Hepatocyte (in vitro differentiated cells): ENCODE measurements around the gene GSAP. TPM values are rescaled to one million over a fixed set of nuclear protein-coding genes. Genes with fewer than 3 reads are reported as not detected.

Experiments used
- DNase-seq: peaks from one replicate; pipeline ENCODE4 v3.0.0-alpha.2; 2016; ENCODE audit warnings: low spot score
- H2AFZ ChIP-seq: fragments of 200-600 bp; sonication (generic); 2 replicates; pipeline ENCODE4 v1.6.0; 2016; ENCODE audit warnings: antibody characterized with exemption, mild to moderate bottlenecking
- H3K27ac ChIP-seq: fragments of 200-600 bp; sonication (generic); 2 replicates; pipeline ENCODE4 v1.5.1; 2016; ENCODE audit warnings: mild to moderate bottlenecking
- H3K27me3 ChIP-seq: fragments of 200-600 bp; sonication (generic); 2 replicates; pipeline ENCODE4 v1.6.1; 2016
- H3K36me3 ChIP-seq: fragments of 200-600 bp; sonication (generic); replicated peaks from 2 replicates; pipeline ENCODE4 v1.5.1; 2016; ENCODE audit warnings: low read depth; ENCODE audit not compliant: insufficient read depth
- H3K4me1 ChIP-seq: fragments of 200-600 bp; sonication (generic); 2 replicates; pipeline ENCODE4 v1.5.1; 2016; ENCODE audit warnings: mild to moderate bottlenecking, moderate library complexity; ENCODE audit not compliant: insufficient read depth
- H3K4me2 ChIP-seq: fragments of 200-600 bp; sonication (generic); 2 replicates; pipeline ENCODE4 v1.6.0; 2016
- H3K4me3 ChIP-seq: fragments of 200-600 bp; sonication (generic); 2 replicates; pipeline ENCODE4 v1.5.1; 2016; ENCODE audit warnings: mild to moderate bottlenecking
- H3K79me2 ChIP-seq: fragments of 200-600 bp; sonication (generic); 2 replicates; pipeline ENCODE4 v1.6.0; 2017; ENCODE audit warnings: mild to moderate bottlenecking
- H3K9me2 ChIP-seq: fragments of 200-600 bp; sonication (generic); replicated peaks from 2 replicates; pipeline ENCODE4 v1.6.0; 2017; ENCODE audit warnings: mild to moderate bottlenecking; ENCODE audit not compliant: insufficient read depth
- H3K9me3 ChIP-seq: fragments of 200-600 bp; sonication (generic); 2 replicates; pipeline ENCODE4 v1.5.1; 2016; ENCODE audit warnings: low read depth, mild to moderate bottlenecking
- H4K20me1 ChIP-seq: fragments of 200-600 bp; sonication (generic); 2 replicates; pipeline ENCODE4 v1.6.0; 2016; ENCODE audit warnings: mild to moderate bottlenecking; ENCODE audit not compliant: insufficient read depth, poor library complexity, severe bottlenecking
- EZH2 ChIP-seq: fragments of 200-600 bp; sonication (generic); IDR thresholded peaks from 2 replicates; pipeline ENCODE4 v1.6.1; 2016; ENCODE audit warnings: antibody characterized with exemption, mild to moderate bottlenecking, borderline replicate concordance
- EZH2phosphoT487 ChIP-seq: fragments of 200-600 bp; sonication (generic); IDR thresholded peaks from one replicate; pipeline ENCODE4 v1.6.1; 2018; ENCODE audit warnings: antibody characterized with exemption, mild to moderate bottlenecking, low read depth, moderate library complexity; ENCODE audit not compliant: unreplicated experiment, severe bottlenecking
- WGBS: methylation state at CpG from one replicate; pipeline ENCODE4 v1.1.6; 2016; ENCODE audit warnings: low lambda C conversion rate; ENCODE audit errors: missing lambda C conversion rate; 5-methylcytosine and 5-hydroxymethylcytosine counted together
- polyA plus RNA-seq: library from polyadenylated mRNA; unstranded; fragments of >200 nt; fragmentation: Nextera tagmentation; extraction: Ambion mirVana; gene quantifications from 2 replicates; pipeline ENCODE4 v1.2.1, GENCODE V29; 2016
- total RNA-seq: library from RNA; depleted of rRNA; stranded (reverse); fragments of >200 nt; gene quantifications from 2 replicates; pipeline ENCODE4 v1.2.3, GENCODE V29; 2014
- TF ChIP-seq, protein P1 (sequence below): fragments of 200-600 bp; sonication (generic); IDR thresholded peaks from 2 replicates; pipeline ENCODE4 v1.5.1; 2016; ENCODE audit warnings: antibody characterized with exemption, mild to moderate bottlenecking; ENCODE audit not compliant: poor library complexity

The GSAP gene
- total and polyA plus RNA-seq, 2 experiments from 2014 or later: 9.9 to 11.1 TPM

DNA sequence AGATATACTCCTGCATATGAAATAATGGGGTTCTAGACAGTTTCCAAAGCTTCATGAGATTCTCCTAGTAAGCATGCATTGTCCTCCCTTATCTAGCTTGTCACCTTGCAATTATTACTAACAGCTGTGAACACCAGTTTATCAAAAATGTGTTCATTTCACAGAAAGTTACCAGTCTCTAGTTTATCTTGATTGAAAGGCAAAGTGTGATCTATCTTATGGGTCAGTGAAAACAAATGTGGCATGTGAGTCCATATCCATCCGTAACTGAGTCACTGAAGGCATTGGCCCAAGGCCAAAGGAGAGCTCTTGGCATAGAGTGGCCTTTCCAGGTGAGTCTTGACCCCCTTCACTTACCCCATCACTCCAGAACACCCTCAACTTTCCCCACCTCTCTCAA lies 53.2 kb downstream of the GSAP start:
- no peaks in the 10 kb centered on the region for H3K36me3 ChIP-seq
- no peak overlapping the region for H3K4me3 ChIP-seq
- H3K27ac ChIP-seq: no peak overlapping the region
- no peak overlapping the region for H3K4me2 ChIP-seq
- 74% methylated on average over 1 of the region's 1 CpG for WGBS
- H2AFZ ChIP-seq: no peak overlapping the region
- H3K9me3 ChIP-seq: no peaks in the 10 kb centered on the region
- H3K27me3 ChIP-seq: no peaks in the 10 kb centered on the region
- H4K20me1 ChIP-seq: no peaks in the 10 kb centered on the region
- H3K4me1 ChIP-seq: no peaks in the 10 kb centered on the region
- DNase-seq: no peak
- H3K9me2 ChIP-seq: no peaks in the 10 kb centered on the region
- TF ChIP-seq EZH2 (no peak), EZH2phosphoT487 (no peak)
- TF ChIP-seq, protein P1, sequence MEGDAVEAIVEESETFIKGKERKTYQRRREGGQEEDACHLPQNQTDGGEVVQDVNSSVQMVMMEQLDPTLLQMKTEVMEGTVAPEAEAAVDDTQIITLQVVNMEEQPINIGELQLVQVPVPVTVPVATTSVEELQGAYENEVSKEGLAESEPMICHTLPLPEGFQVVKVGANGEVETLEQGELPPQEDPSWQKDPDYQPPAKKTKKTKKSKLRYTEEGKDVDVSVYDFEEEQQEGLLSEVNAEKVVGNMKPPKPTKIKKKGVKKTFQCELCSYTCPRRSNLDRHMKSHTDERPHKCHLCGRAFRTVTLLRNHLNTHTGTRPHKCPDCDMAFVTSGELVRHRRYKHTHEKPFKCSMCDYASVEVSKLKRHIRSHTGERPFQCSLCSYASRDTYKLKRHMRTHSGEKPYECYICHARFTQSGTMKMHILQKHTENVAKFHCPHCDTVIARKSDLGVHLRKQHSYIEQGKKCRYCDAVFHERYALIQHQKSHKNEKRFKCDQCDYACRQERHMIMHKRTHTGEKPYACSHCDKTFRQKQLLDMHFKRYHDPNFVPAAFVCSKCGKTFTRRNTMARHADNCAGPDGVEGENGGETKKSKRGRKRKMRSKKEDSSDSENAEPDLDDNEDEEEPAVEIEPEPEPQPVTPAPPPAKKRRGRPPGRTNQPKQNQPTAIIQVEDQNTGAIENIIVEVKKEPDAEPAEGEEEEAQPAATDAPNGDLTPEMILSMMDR: no peak
- H3K79me2 ChIP-seq: no peaks in the 10 kb centered on the region

DNA sequence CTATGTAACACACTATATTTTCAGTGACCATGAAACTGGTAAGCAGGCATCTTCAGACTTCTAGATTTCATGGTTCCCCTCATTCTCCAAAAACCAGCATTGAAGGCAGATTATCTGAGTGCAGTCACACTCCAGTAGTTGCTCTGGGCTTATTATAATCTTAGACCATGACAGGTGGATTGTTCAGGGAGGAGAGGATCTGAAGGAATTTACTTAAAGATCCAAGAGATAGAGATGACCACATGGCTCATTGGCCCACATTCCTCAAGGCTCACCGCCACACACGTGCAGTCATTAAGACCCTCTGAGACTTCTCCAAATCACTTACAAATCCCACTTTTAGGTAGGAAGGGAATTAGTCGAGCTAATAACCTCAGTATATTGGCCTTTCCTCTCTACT lies 55.2 kb downstream of the GSAP start:
- 68% methylated on average over 3 of the region's 3 CpGs for WGBS
- Histone ChIP-seq H3K4me3 (no peak overlapping the region), H4K20me1 (no peaks in the 10 kb centered on the region), H3K4me1 (no peaks in the 10 kb centered on the region), H3K9me2 (no peaks in the 10 kb centered on the region), H2AFZ (no peak overlapping the region), H3K27me3 (no peaks in the 10 kb centered on the region), H3K27ac (no peak overlapping the region), H3K4me2 (no peak overlapping the region), H3K79me2 (no peaks in the 10 kb centered on the region), H3K36me3 (no peaks in the 10 kb centered on the region), H3K9me3 (no peaks in the 10 kb centered on the region)
- no peak for TF ChIP-seq EZH2
- TF ChIP-seq EZH2phosphoT487: no peak
- TF ChIP-seq, protein P1: no peak
- no peak for DNase-seq

DNA sequence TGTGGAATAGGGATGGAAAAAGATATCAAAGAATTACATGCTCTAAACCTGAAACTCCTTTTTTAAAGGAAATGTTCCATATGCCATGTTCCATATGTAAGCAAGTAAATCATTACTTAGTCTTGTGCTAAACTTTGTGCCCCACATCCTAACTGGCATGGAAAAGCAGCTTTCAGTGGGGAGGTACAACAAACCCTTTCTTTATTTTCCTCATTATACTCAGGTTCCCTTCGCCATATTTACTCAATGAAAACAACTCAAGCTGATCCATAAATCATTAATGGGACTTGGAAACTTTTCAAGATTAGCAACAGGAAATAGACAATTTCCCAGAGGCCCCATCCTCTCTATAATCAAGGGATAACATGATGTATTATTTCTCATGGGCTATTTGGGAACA lies 56.0 kb downstream of the GSAP start:
- Histone ChIP-seq H3K27me3 (no peaks in the 10 kb centered on the region), H2AFZ (no peak overlapping the region), H4K20me1 (no peaks in the 10 kb centered on the region), H3K9me2 (no peaks in the 10 kb centered on the region), H3K9me3 (no peaks in the 10 kb centered on the region), H3K36me3 (no peaks in the 10 kb centered on the region), H3K4me2 (no peak overlapping the region), H3K79me2 (no peaks in the 10 kb centered on the region), H3K4me1 (no peaks in the 10 kb centered on the region), H3K27ac (no peak overlapping the region), H3K4me3 (no peak overlapping the region)
- WGBS: 59% methylated on average over 1 of the region's 1 CpG
- TF ChIP-seq, protein P1: no peak
- TF ChIP-seq EZH2 (no peak), EZH2phosphoT487 (no peak)
- DNase-seq: no peak

DNA sequence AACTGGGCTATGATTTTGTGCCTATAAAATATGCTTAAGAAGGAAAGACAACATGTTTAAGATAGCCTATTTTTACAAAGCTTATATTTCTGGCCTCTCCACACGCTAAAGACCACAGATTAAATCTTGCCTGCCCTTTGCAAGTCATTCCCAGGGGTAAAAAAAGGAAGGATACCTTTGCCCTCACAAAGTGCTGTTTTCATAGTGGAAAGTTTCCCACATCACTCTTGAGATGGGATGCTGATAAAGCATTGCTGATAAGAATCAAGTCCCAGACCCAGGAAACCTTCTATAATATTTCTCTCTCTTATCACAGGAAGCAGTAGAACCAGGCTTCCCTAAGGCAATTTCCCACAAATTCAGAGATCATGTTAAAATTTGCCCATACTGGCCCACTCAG lies 56.5 kb downstream of the GSAP start:
- H3K79me2 ChIP-seq: no peaks in the 10 kb centered on the region
- no peak overlapping the region for H2AFZ ChIP-seq
- H3K36me3 ChIP-seq: no peaks in the 10 kb centered on the region
- H3K9me2 ChIP-seq: no peaks in the 10 kb centered on the region
- H3K4me3 ChIP-seq: no peak overlapping the region
- H3K4me2 ChIP-seq: no peak overlapping the region
- H3K4me1 ChIP-seq: no peaks in the 10 kb centered on the region
- no peak for TF ChIP-seq EZH2
- TF ChIP-seq, protein P1: no peak
- no peak for TF ChIP-seq EZH2phosphoT487
- DNase-seq: no peak
- no peaks in the 10 kb centered on the region for H4K20me1 ChIP-seq
- 64% methylated on average over 1 of the region's 1 CpG for WGBS
- H3K9me3 ChIP-seq: no peaks in the 10 kb centered on the region
- no peaks in the 10 kb centered on the region for H3K27me3 ChIP-seq
- H3K27ac ChIP-seq: no peak overlapping the region
